CD4-positive, alpha-beta T cell treated with Interleukin-6 at 100 ng/mL for 8 hours (primary cell): ENCODE data around the gene AFMID.
"Not testable (repeated sequence)": the region's sequence is repeated elsewhere in the genome, so short reads cannot be mapped to it uniquely, and the experiment has no call there.

Experiments used
- DNase-seq: peaks from one replicate; pipeline ENCODE4 v3.0.0-alpha.2; 2020; ENCODE audit warnings: mixed read lengths, low spot score

Gene AFMID

GRCh38 chr17:78186692-78187595, at the start of gene AFMID, which contains the start of gene TK1:
AFMID (plus strand) TSS chr17:78187362; CDS start chr17:78187371, 9 bp downstream.
TK1 (minus strand) TSS chr17:78187052; CDS start chr17:78186994, 58 bp downstream.
- DNase-seq: peak; percentile 79

DNA sequence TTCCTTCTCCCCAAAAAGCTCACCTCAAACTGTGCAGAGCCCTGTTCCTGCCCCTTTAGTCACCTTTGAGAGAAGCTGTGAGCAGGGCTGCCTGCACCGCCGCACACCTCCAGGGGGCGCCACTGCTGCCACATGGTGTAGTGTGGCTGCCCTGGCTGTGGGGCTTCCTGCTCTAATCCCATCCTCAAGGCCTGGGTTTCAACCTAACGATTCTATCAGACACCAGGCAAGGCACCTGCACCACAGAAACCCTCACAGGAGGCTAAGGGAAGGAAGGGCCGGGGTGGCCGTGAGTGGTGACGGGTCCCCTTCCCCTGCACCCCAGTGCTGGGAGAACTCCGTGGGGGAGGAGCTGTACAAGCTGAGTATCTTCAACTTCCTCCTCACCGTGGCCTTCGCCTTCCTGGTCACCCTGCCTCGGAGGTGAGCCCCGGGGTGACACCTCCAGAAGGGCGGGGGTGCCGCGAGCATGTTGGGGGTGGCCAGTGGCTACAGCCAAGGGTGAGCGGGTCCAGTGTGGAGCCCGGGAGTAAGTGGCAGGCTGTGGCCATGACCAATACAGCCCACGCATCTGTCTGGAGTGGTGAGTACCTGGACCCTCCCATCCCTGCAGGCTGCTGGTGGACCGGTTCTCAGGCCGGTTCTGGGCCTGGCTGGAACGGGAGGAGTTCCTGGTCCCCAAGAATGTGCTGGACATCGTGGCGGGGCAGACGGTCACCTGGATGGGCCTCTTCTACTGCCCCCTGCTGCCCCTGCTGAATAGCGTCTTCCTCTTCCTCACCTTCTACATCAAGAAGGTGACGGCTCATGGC, 49.6 kb upstream of the AFMID start:
- peak; percentile 49 for DNase-seq

- DNase-seq: no peak
Measured at GRCh38 chr17:78138204-78139060, 48.7 kb upstream of the AFMID start.

GRCh38 chr17:78139861-78140168, 47.3 kb upstream of the AFMID start:
- DNase-seq: not testable (repeated sequence)

DNA sequence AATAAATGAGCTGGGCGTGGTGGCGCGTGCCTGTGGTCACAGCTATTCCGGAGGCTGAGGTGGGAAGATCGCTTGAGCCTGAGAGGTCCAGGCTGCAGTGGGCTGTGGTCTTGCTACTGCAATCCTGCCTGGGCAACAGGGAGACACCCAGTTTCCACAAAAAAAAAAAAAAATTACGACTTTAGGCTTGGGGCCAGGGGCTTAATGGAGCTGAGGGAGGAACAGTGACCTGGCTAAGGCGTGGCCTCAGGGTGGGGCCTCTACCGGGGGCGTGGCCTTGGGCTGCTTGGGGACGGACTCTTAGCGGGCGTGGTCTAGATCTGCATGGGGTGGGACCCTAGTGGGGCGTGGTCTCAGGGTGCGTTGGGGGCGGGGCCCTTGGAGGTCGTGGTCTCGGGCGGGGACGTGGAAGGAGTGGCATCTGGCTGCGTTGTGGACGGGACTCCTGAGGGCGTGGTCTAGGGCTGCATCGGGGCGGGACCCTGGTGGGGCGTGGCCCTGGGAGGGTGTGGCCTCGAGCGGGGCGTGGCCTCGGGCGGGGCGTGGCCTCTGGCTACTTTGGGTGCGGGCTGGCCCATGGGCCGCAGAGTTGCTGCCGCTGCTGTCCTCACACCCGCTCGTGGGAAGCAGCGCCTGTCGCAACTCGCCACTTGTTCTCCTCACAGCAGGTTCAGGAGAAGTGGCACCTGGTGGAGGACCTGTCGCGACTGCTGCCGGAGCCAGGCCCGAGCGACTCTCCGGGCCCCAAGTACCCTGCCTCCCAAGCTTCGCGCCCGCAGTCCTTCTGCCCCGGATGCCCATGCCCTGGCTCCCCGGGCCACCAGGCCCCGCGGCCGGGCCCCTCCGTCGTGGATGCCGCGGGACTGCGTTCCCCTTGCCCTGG, 46.8 kb upstream of the AFMID start:
- peak; percentile 93 for DNase-seq

GRCh38 chr17:78141437-78142118, 45.6 kb upstream of the AFMID start:
- DNase-seq: no peak

DNA sequence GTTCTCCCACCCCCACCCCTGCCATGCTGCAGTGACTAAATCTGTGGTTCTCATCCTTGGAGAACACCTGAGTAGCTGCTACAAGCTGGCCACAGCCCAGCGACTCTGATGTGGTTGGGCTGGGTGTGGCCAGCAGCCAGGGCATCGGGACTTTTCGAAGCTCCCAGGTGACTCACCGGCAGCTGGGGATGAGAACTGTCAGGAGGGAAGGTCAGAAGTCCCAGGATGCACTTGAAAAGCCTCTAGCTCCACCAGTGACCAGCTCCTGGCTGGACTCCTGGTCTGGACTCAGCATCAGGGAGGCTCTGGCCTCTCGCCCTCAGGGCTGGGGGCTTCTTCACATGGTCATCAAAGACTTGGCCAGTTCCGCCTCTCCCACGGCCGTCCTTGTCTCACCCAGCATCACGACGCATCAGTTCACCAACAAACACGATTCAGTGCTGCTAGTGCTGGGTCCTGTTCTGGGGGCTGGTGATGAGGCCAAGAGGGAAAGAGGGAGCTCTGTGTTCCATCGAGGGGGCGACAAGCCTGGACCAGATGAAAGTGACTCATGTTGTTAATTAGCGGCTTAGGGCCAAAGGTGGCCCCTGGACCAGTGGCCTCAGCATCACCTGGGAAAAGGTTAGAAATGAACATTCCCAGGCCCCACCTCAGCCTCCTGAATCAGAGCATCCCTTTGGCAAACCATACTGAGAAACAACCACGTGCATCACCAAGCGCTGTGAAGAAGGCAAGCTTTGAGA, 44.9 kb upstream of the AFMID start:
- DNase-seq: no peak

DNA sequence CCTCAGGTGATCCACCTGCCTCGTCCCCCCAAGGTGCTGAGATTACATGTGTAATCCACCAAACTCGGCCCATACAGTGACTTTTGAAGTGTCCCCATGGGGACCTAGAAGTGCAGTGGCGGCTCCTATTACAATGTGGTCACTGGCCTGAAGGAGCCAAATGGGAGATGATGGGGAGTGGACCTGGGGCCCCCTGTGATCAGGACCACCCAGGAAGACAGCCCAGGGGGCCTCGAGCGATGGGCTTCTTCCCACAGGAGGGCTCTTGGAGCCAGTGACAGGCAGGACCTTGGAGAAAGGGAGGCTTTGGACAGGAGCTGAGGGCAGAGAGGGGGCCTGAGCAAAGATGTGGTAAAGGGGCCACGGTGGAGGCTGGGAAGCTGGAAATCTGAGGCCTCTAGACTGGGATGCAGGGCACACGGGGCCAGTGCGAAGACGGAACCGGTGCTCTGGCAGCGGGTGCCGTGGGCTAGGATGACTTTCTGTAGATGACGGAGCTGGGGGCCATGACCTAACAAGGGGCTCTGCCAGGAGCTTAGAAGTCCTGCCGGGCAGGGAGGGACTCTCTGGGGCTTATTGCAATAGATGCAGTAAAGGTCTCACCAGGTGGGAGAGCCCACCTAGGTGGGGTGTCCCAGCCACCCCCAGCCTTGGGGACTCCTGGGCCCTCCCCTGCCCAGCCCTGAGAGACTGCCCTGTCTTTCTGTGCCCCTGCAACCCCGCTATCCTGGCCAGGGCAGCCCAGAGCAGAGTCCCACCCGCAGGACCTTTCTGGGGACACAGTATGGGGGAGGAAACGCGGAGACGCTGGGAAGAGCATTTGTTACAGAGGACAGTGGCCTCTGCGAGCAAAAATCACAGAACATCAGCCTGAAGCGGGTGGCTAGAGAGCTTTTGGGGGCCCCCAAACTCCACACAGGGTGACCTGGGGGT, 43.7 kb upstream of the AFMID start:
- DNase-seq: no peak

- DNase-seq: no peak
Measured at GRCh38 chr17:78144147-78144719, 42.9 kb upstream of the AFMID start.

- no peak for DNase-seq
Measured at GRCh38 chr17:78144736-78145641, 42.2 kb upstream of the AFMID start.

DNA sequence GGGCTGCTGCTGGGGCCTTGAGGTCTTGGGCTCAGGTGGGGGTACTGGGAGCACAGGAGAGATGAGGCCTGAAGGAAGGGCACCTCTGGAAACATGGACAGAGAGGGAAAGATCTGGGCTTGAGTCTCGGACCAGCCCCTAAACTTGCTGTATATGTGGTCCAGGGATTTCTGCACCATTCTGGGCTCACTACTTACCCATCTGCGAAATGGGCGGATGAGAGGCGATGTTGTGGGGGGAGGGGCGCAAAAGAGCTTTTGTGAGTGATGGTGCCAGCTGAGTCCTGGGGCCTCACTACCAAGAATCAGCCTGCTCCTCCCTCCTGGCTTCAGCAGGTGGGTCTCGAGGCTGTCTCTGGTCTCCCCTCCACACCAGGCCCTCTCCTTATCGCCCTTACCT, 40.7 kb upstream of the AFMID start:
- no peak for DNase-seq

DNA sequence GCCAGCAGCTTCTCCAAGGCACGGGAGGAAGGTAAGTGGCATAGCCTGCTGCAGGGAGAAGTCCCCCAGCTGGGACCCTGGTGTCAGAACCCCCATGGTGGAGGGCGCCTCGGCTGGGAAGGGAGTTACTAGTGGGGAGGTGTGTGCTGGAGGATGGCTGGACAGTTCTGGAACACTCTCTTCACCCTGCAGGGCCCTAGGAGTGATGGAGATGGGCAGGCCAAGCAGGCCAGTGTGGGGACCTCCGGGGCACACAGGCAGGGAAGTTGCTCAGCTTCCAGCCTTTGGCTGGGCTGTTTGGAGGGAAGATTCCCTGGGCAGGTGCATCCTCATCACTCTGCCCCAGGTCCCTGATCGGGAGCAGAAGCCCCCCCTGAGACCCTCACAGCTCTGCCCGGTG, 40.3 kb upstream of the AFMID start:
- DNase-seq: no peak

DNA sequence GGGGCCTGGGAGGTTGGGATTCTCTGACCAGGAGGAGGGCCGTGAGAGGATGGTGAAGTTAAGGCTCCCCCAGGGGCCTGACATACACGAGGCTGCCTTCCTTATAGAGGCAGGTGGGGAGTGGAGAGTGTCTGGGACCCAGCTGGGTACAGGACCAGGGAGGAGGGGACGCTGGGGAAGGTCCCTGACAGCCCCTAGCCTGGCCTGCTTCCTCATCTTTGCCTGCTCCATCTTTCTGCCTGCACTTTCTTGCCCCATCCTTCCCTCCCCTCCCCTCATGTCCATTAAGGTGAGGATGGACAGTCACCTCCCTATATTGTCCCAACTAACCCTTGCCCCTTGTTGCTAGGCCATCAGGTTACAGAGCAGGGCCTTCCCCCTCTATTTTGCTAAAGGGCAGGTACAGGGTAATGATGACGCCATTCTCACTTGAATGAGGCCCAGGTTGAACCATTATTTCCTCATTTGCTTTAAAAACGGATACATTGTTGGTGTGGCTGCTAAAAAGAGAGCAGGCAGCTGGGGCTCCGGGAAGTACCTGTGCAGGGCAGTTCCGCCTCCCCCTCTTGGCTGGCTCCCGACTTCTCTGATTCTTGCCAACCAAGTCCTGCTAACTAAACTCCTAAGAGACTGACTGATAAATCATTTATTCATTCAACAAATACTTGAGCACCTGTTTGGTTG, 39.7 kb upstream of the AFMID start:
- DNase-seq: no peak

DNA sequence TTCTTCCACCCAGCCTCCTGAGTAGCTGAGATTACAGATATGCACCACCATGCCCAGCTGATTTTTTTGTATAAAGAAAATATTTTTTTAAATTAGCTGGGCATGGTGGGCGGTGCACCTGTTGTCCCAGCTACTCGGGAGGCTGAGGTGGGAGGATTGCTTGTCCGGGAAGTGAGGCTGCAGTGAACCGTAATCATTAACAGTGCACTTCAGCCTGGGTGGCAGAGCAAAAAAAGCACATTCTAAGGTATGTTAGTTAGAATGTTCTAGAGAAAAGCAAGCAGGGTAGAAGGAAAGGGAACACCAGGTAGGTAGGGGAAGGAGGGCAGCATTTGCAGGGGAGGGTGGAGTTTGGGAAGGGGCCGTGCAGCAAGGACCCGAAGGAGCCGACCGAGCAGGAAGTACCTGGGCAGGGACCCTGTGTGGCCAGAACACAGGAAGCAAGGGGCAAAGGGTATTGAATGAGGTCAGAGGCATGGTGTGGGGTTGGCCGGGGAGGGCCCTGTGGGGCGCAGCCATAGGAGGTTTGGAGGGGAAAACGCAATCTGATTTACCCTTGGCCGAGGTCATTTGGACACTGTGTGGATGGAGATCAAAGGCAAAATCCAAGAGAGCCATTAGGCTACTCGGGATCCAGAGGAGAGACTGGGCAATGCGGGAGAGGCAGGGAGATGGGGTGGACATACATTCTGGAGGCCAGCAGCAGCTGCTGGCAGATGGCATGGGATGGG, 38.7 kb upstream of the AFMID start:
- no peak for DNase-seq

DNA sequence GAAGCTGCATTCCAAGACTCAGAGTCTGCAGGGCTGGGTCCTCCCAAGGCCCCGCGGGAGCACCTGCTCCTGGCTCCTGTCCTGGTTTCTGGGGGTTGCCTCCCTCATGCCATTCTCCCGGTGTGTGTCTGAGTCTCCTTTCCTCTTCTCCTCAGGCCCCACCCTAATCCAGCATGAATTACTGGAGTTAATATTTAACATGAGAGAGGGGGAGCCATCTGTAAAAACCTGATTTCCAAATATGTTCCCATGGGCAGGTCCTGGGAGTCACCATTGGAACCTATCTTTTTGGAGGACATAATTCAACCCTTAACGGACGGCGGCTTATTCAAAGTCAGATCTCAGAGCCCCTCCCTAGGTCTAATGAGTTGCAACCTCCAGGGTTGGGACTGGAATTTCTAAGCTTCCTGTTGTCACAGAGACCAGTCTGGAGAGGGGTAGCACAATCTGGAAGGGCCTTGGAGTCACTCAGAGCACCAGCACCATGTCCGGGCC, 35.6 kb upstream of the AFMID start:
- no peak for DNase-seq
